SK-N-SH (cell line): ENCODE results near the gene ITSN1. TPM values are rescaled to one million over a fixed set of nuclear protein-coding genes. Genes with fewer than 3 reads are reported as not detected.

ENCODE experiments used
- CTCF ChIA-PET: fragments of 300-600, 350-600 bp; formaldehyde crosslinking; extraction: SDS; loops from one replicate; lab custom pipeline; 2021; lab: Yijun Ruan, JAX
- POLR2A ChIA-PET: fragments of 350-600 bp; sonication (Branson Sonifier 250); formaldehyde crosslinking; extraction: SDS; loops from one replicate; lab custom pipeline; 2020; ENCODE audit warnings: antibody characterized with exemption, inconsistent platforms; lab: Yijun Ruan, JAX
- DNase-seq: peaks from one replicate; pipeline ENCODE4 v3.0.0; 2012
- H2AFZ ChIP-seq: fragments of 200-600 bp; sonication (generic); 2 replicates; pipeline ENCODE4 v1.8.1; 2016; ENCODE audit warnings: antibody characterized with exemption, mild to moderate bottlenecking, low read depth
- H3F3A ChIP-seq: fragments of 200-600 bp; sonication (generic); replicated peaks from 2 replicates; pipeline ENCODE3; 2016; ENCODE audit warnings: antibody characterized with exemption, mild to moderate bottlenecking; ENCODE audit not compliant: insufficient read depth
- H3K27ac ChIP-seq, 2 experiments: fragments of 200-500 bp in 1 of 2; fragments of 200-600 bp in 1 of 2; sonication (Bioruptor generic) in 1 of 2; sonication (generic), shearing (Covaris generic) in 1 of 2; 2 replicates each; pipeline versions ENCODE4 v1.5.1 to v1.6.1; 2014 to 2016; ENCODE audit warnings: low read depth in 2 of 2, inconsistent platforms in 1 of 2, low read length in 1 of 2, mild to moderate bottlenecking in 1 of 2, mixed read lengths in 1 of 2
- H3K27me3 ChIP-seq: fragments of 200-600 bp; sonication (generic), shearing (Covaris generic); 2 replicates; pipeline ENCODE4 v1.6.1; 2016; ENCODE audit warnings: mixed run types; ENCODE audit not compliant: insufficient read depth
- H3K36me3 ChIP-seq, 2 experiments: fragments of 200-500 bp in 1 of 2; fragments of 200-600 bp in 1 of 2; sonication (Bioruptor generic) in 1 of 2; sonication (generic) in 1 of 2; replicated peaks in 1 of 2; 2 replicates each; pipeline versions ENCODE3 to v1.5.1; 2014 to 2016; ENCODE audit warnings: low read length in 1 of 2, mild to moderate bottlenecking in 1 of 2; ENCODE audit not compliant: insufficient read depth in 2 of 2, control insufficient read depth in 1 of 2
- H3K4me1 ChIP-seq, 2 experiments: fragments of 200-500 bp in 1 of 2; fragments of 200-600 bp in 1 of 2; sonication (Bioruptor generic) in 1 of 2; sonication (generic), shearing (Covaris generic) in 1 of 2; 2 replicates each; pipeline versions ENCODE4 v1.5.1 to v1.6.1; 2014 to 2016; ENCODE audit warnings: low read depth in 1 of 2, low read length in 1 of 2, mixed run types in 1 of 2; ENCODE audit not compliant: insufficient read depth in 2 of 2, control insufficient read depth in 1 of 2
- H3K4me2 ChIP-seq: fragments of 200-600 bp; sonication (generic), shearing (Covaris generic); 2 replicates; pipeline ENCODE4 v1.6.1; 2017; ENCODE audit warnings: mixed run types
- H3K4me3 ChIP-seq, 2 experiments: fragments of 200-500 bp in 1 of 2; fragments of 200-600 bp in 1 of 2; sonication (Bioruptor generic) in 1 of 2; sonication (generic), shearing (Covaris generic) in 1 of 2; 2 replicates each; pipeline versions ENCODE4 v1.5.1 to v1.8.1; 2014 to 2016; ENCODE audit warnings: low read depth in 2 of 2, inconsistent platforms in 1 of 2, low read length in 1 of 2, mild to moderate bottlenecking in 1 of 2, mixed read lengths in 1 of 2, moderate library complexity in 1 of 2
- H3K79me2 ChIP-seq: fragments of 200-600 bp; sonication (generic); 2 replicates; pipeline ENCODE4 v1.8.1; 2017; ENCODE audit warnings: mild to moderate bottlenecking; ENCODE audit not compliant: insufficient read depth
- H3K9ac ChIP-seq: fragments of 200-600 bp; sonication (generic); 2 replicates; pipeline ENCODE4 v1.6.1; 2017; ENCODE audit warnings: mixed run types
- H3K9me2 ChIP-seq: fragments of 200-600 bp; sonication (generic); 2 replicates; pipeline ENCODE4 v1.6.1; 2017; ENCODE audit warnings: mixed run types
- H3K9me3 ChIP-seq: fragments of 200-600 bp; sonication (generic); 2 replicates; pipeline ENCODE4 v1.6.1; 2017; ENCODE audit warnings: mixed run types, mild to moderate bottlenecking, moderate library complexity
- H4K20me1 ChIP-seq: fragments of 200-600 bp; sonication (generic); 2 replicates; pipeline ENCODE4 v1.6.1; 2017; ENCODE audit warnings: mild to moderate bottlenecking, mixed run types; ENCODE audit not compliant: insufficient read depth
- CHD2 ChIP-seq: fragments of 150-350 bp; IDR thresholded peaks from 2 replicates; pipeline ENCODE4 v1.6.1; 2018; ENCODE audit warnings: low read length; ENCODE audit not compliant: partially characterized antibody
- CTCF ChIP-seq: fragments of 200-600 bp; sonication (generic); IDR thresholded peaks from 2 replicates; pipeline ENCODE4 v1.6.1; 2017; ENCODE audit warnings: antibody characterized with exemption, mild to moderate bottlenecking, moderate library complexity
- ELF1 ChIP-seq: IDR thresholded peaks from 2 replicates; pipeline ENCODE4 v1.4.0; 2012
- EZH2phosphoT487 ChIP-seq: fragments of 200-600 bp; sonication (generic); IDR thresholded peaks from 2 replicates; pipeline ENCODE4 v1.6.1; 2017; ENCODE audit warnings: low read depth, mixed run types, mild to moderate bottlenecking, antibody characterized with exemption, moderate library complexity, borderline replicate concordance
- FOSL2 ChIP-seq: IDR thresholded peaks from 2 replicates; pipeline ENCODE4 v1.4.0; 2012; ENCODE audit warnings: low read depth, mild to moderate bottlenecking, moderate library complexity, borderline replicate concordance
- FOXJ3 ChIP-seq: sonication (generic); formaldehyde crosslinking; IDR thresholded peaks from 2 replicates; pipeline ENCODE4 v1.5.1; 2020; ENCODE audit warnings: mild to moderate bottlenecking, missing genetic modification reagents
- IRF3 ChIP-seq: fragments of 150-350 bp; IDR thresholded peaks from 2 replicates; pipeline ENCODE4 v1.6.1; 2016; ENCODE audit warnings: mild to moderate bottlenecking, low read depth, low read length
- MAX ChIP-seq: IDR thresholded peaks from 2 replicates; pipeline ENCODE4 v1.4.0; 2012; ENCODE audit warnings: low read depth
- NRF1 ChIP-seq: IDR thresholded peaks from 2 replicates; pipeline ENCODE4 v1.6.1; 2012; ENCODE audit warnings: low read depth, mild to moderate bottlenecking, low read length
- POLR2AphosphoS5 ChIP-seq: IDR thresholded peaks from 2 replicates; pipeline ENCODE4 v1.6.1; 2012; ENCODE audit warnings: low read depth, low read length
- RAD21 ChIP-seq: IDR thresholded peaks from 2 replicates; pipeline ENCODE4 v1.6.1; 2012; ENCODE audit warnings: mild to moderate bottlenecking, low read length
- RCOR1 ChIP-seq: fragments of 150-350 bp; IDR thresholded peaks from 2 replicates; pipeline ENCODE4 v1.6.1; 2017; ENCODE audit warnings: antibody characterized with exemption, low read length
- RFX5 ChIP-seq: IDR thresholded peaks from 2 replicates; pipeline ENCODE4 v1.6.1; 2012; ENCODE audit warnings: mild to moderate bottlenecking, improper control_type of control experiment, low read length
- TAF1 ChIP-seq: IDR thresholded peaks from 2 replicates; pipeline ENCODE4 v1.6.1; 2012; ENCODE audit warnings: low read depth, mild to moderate bottlenecking, low read length, moderate library complexity, borderline replicate concordance
- TCF12 ChIP-seq: IDR thresholded peaks from 2 replicates; pipeline ENCODE4 v1.4.0; 2012
- USF2 ChIP-seq: fragments of 150-350 bp; IDR thresholded peaks from 2 replicates; pipeline ENCODE4 v1.6.1; 2017; ENCODE audit warnings: antibody characterized with exemption, low read length, low read depth, borderline replicate concordance
- ZBTB33 ChIP-seq: IDR thresholded peaks from 2 replicates; pipeline ENCODE4 v1.4.0; 2012; ENCODE audit warnings: low read depth, borderline replicate concordance
- WGBS: methylation state at CpG from one replicate; pipeline ENCODE4 v1.1.6; 2017; ENCODE audit warnings: low lambda C conversion rate; 5-methylcytosine and 5-hydroxymethylcytosine counted together
- polyA plus RNA-seq, 3 experiments: library from polyadenylated mRNA; depleted of rRNA; stranded (reverse); fragments of >200 nt; gene quantifications; 2 replicates each; pipeline ENCODE4 v1.2.3, GENCODE V29; 2012

Gene ITSN1
- polyA plus RNA-seq, 1 of the 3 experiments (the other 2 are of a cell fraction), result 27.8 TPM

GRCh38 chr21:33902349-33902748 lies 260.0 kb downstream of the ITSN1 start:
- Histone ChIP-seq H3K36me3 (peaks cover 39 to 40% of the 10 kb centered on the region in 2 experiments), H2AFZ (no peak overlapping the region), H3K79me2 (no peaks in the 10 kb centered on the region), H4K20me1 (no peaks in the 10 kb centered on the region), H3K4me1 (no peaks in the 10 kb centered on the region), H3K4me3 (no peak overlapping the region), H3K27me3 (no peaks in the 10 kb centered on the region), H3K9me3 (no peaks in the 10 kb centered on the region), H3F3A (peaks cover 6% of the 10 kb centered on the region), H3K4me2 (no peak overlapping the region), H3K27ac (no peak overlapping the region), H3K9me2 (no peaks in the 10 kb centered on the region), H3K9ac (no peak overlapping the region)
- WGBS, result 94% methylated on average over 6 of the region's 6 CpGs
- no peak for TF ChIP-seq FOXJ3 (CRISPR knock-in tag)
- TF ChIP-seq NRF1, result no peak
- TF ChIP-seq ELF1, result no peak
- TF ChIP-seq USF2, result no peak
- no peak for TF ChIP-seq POLR2AphosphoS5
- TF ChIP-seq RFX5, result no peak
- no peak for TF ChIP-seq CHD2
- TF ChIP-seq EZH2phosphoT487, result no peak
- no peak for TF ChIP-seq ZBTB33
- no peak for TF ChIP-seq FOSL2
- TF ChIP-seq TCF12, result no peak
- TF ChIP-seq RAD21, result no peak
- no peak for TF ChIP-seq RCOR1
- TF ChIP-seq TAF1, result no peak
- TF ChIP-seq IRF3, result no peak
- no peak for TF ChIP-seq MAX
- TF ChIP-seq CTCF, result no peak
- no peak for DNase-seq
- POLR2A ChIA-PET, result no interaction called here
- CTCF ChIA-PET, result interaction anchor here (0.6 to 1.4 kb wide), 5 partner anchors 10 to 460 kb away, joined by 3 to 5 read pairs (median 4); no protein-coding TSS in a partner anchor
